Measurements from ENCODE around the gene GGA3.
"Not testable (repeated sequence)": the region's sequence is repeated elsewhere in the genome, so short reads cannot be mapped to it uniquely, and the experiment has no call there.

The GGA3 gene

GRCh38 chr17:75287221-75287620 lies 25.8 kb upstream of the GGA3 start:
- Histone ChIP-seq H3K27me3 (ENCODE audit: insufficient read depth, low read length) (no peaks in the 10 kb centered on the region), H3K36me3 (ENCODE audit: insufficient read depth, low read length) (peaks cover 44% of the 10 kb centered on the region), H3K4me3 (ENCODE audit: low read depth, low read length, poor library complexity, severe bottlenecking) (peak overlapping the region; percentile 71), H3K9ac (ENCODE audit: low read length) (peak overlapping the region; percentile 16; the same call in 1 of the 2 replicates), H4K20me1 (ENCODE audit: insufficient read depth, low read length) (no peaks in the 10 kb centered on the region), H3K27ac (ENCODE audit: low read depth, low read length, poor library complexity, severe bottlenecking) (no peak overlapping the region), H2AFZ (ENCODE audit: low read length) (no peak overlapping the region), H3K9me3 (ENCODE audit: low read length) (no peaks in the 10 kb centered on the region), H3K9me2 (ENCODE audit: low read depth, low read length) (no peaks in the 10 kb centered on the region), H3K79me2 (ENCODE audit: insufficient read depth, low read length) (peaks cover 9% of the 10 kb centered on the region), H3F3A (ENCODE audit: insufficient read depth, low read length) (no peaks in the 10 kb centered on the region), H3K4me2 (ENCODE audit: low read length) (peak overlapping the region; percentile 63), H3K4me1 (ENCODE audit: insufficient read depth, low read length, severe bottlenecking) (peaks cover 26% of the 10 kb centered on the region)
- no peak for TF ChIP-seq EZH2 (IDR thresholded peaks at IDR 0.05; ENCODE audit: borderline replicate concordance, low read length)
- TF ChIP-seq CTCF (IDR thresholded peaks at IDR 0.05; ENCODE audit: low read length), result no peak

- TF ChIP-seq CTCF (IDR thresholded peaks at IDR 0.05; ENCODE audit: low read length), result no peak
- no peak for TF ChIP-seq EZH2 (IDR thresholded peaks at IDR 0.05; ENCODE audit: borderline replicate concordance, low read length)
- H2AFZ ChIP-seq (ENCODE audit: low read length), result no peak overlapping the region
- H4K20me1 ChIP-seq (ENCODE audit: insufficient read depth, low read length), result no peaks in the 10 kb centered on the region
- H3K27me3 ChIP-seq (ENCODE audit: insufficient read depth, low read length), result no peaks in the 10 kb centered on the region
- no peak overlapping the region for H3K4me3 ChIP-seq (ENCODE audit: low read depth, low read length, poor library complexity, severe bottlenecking)
- H3K36me3 ChIP-seq (ENCODE audit: insufficient read depth, low read length), result peaks cover 57% of the 10 kb centered on the region
- peaks cover 9% of the 10 kb centered on the region for H3K79me2 ChIP-seq (ENCODE audit: insufficient read depth, low read length)
- H3K4me2 ChIP-seq (ENCODE audit: low read length), result no peak overlapping the region
- H3F3A ChIP-seq (ENCODE audit: insufficient read depth, low read length), result no peaks in the 10 kb centered on the region
- H3K27ac ChIP-seq (ENCODE audit: low read depth, low read length, poor library complexity, severe bottlenecking), result no peak overlapping the region
- H3K9me2 ChIP-seq (ENCODE audit: low read depth, low read length), result no peaks in the 10 kb centered on the region
- H3K4me1 ChIP-seq (ENCODE audit: insufficient read depth, low read length, severe bottlenecking), result peaks cover 17% of the 10 kb centered on the region
- no peaks in the 10 kb centered on the region for H3K9me3 ChIP-seq (ENCODE audit: low read length)
- H3K9ac ChIP-seq (ENCODE audit: low read length), result no peak overlapping the region
Observed at GRCh38 chr17:75285123-75285522, 23.7 kb upstream of the GGA3 start.

GRCh38 chr17:75280189-75280588 lies 18.8 kb upstream of the GGA3 start:
- not testable (repeated sequence) for H3K9me3 ChIP-seq (ENCODE audit: low read length); H2AFZ ChIP-seq (ENCODE audit: low read length); H3K4me3 ChIP-seq (ENCODE audit: low read depth, low read length, poor library complexity, severe bottlenecking); H3F3A ChIP-seq (ENCODE audit: insufficient read depth, low read length); H3K27me3 ChIP-seq (ENCODE audit: insufficient read depth, low read length); H3K4me2 ChIP-seq (ENCODE audit: low read length); H3K27ac ChIP-seq (ENCODE audit: low read depth, low read length, poor library complexity, severe bottlenecking); H3K9ac ChIP-seq (ENCODE audit: low read length); H4K20me1 ChIP-seq (ENCODE audit: insufficient read depth, low read length); H3K79me2 ChIP-seq (ENCODE audit: insufficient read depth, low read length); H3K9me2 ChIP-seq (ENCODE audit: low read depth, low read length); H3K4me1 ChIP-seq (ENCODE audit: insufficient read depth, low read length, severe bottlenecking)
- H3K36me3 ChIP-seq (ENCODE audit: insufficient read depth, low read length), result peaks cover 68% of the 10 kb centered on the region

- Histone ChIP-seq H3K4me2 (ENCODE audit: low read length) (no peak overlapping the region), H3K4me1 (ENCODE audit: insufficient read depth, low read length, severe bottlenecking) (peaks cover 4% of the 10 kb centered on the region), H3K9me2 (ENCODE audit: low read depth, low read length) (no peaks in the 10 kb centered on the region), H3K9ac (ENCODE audit: low read length) (no peak overlapping the region), H4K20me1 (ENCODE audit: insufficient read depth, low read length) (no peaks in the 10 kb centered on the region), H3K4me3 (ENCODE audit: low read depth, low read length, poor library complexity, severe bottlenecking) (no peak overlapping the region), H3K9me3 (ENCODE audit: low read length) (no peaks in the 10 kb centered on the region), H3K27ac (ENCODE audit: low read depth, low read length, poor library complexity, severe bottlenecking) (no peak overlapping the region), H3K79me2 (ENCODE audit: insufficient read depth, low read length) (no peaks in the 10 kb centered on the region), H2AFZ (ENCODE audit: low read length) (no peak overlapping the region), H3K27me3 (ENCODE audit: insufficient read depth, low read length) (no peaks in the 10 kb centered on the region), H3K36me3 (ENCODE audit: insufficient read depth, low read length) (peaks cover 72% of the 10 kb centered on the region), H3F3A (ENCODE audit: insufficient read depth, low read length) (no peaks in the 10 kb centered on the region)
- no peak for TF ChIP-seq CTCF (IDR thresholded peaks at IDR 0.05; ENCODE audit: low read length)
- TF ChIP-seq EZH2 (IDR thresholded peaks at IDR 0.05; ENCODE audit: borderline replicate concordance, low read length), result no peak
Observed at GRCh38 chr17:75277664-75278071, 16.3 kb upstream of the GGA3 start.

Measured in OCI-LY1 (cell line).